Keratinocyte (primary cell): ENCODE results near the gene SCAMP1. TPM values are rescaled to one million over a fixed set of nuclear protein-coding genes. Genes with fewer than 3 reads are reported as not detected.

ENCODE experiments used
- DNase-seq: peaks from one replicate; pipeline ENCODE4 v3.0.0-alpha.2; 2011; ENCODE audit warnings: low read depth, missing footprints, low spot score
- FAIRE-seq: peaks from 2 replicates; lab custom pipeline; 2011; peaks lifted over from hg19 to GRCh38; lab: Jason Lieb, UNC
- H2AFZ ChIP-seq: 2 replicates; pipeline ENCODE4 v1.6.0; 2012; ENCODE audit warnings: low read length, control low read depth, inconsistent platforms; ENCODE audit not compliant: control insufficient read depth
- H3K27ac ChIP-seq: 2 replicates; pipeline ENCODE4 v1.5.1; 2011; ENCODE audit warnings: low read length; ENCODE audit not compliant: control insufficient read depth, insufficient read depth
- H3K27me3 ChIP-seq: 3 replicates; pipeline ENCODE4 v1.6.0; 2011; ENCODE audit warnings: low read length; ENCODE audit not compliant: control insufficient read depth, insufficient read depth; ENCODE audit errors: extremely low read depth
- H3K36me3 ChIP-seq, 2 experiments: 2 replicates in 1 of 2; 3 replicates in 1 of 2; pipeline ENCODE4 v1.5.1; 2011; ENCODE audit warnings: low read length in 2 of 2, mild to moderate bottlenecking in 1 of 2; ENCODE audit not compliant: control insufficient read depth in 2 of 2, insufficient read depth in 2 of 2; ENCODE audit errors: extremely low read depth in 1 of 2
- H3K4me1 ChIP-seq: 3 replicates; pipeline ENCODE4 v1.5.1; 2011; ENCODE audit warnings: low read length; ENCODE audit not compliant: control insufficient read depth, insufficient read depth; ENCODE audit errors: extremely low read depth
- H3K4me2 ChIP-seq: 3 replicates; pipeline ENCODE4 v1.6.0; 2011; ENCODE audit warnings: low read depth, low read length; ENCODE audit not compliant: control insufficient read depth, insufficient read depth; ENCODE audit errors: extremely low read depth
- H3K4me3 ChIP-seq, 3 experiments: fragments of 200-600 bp in 1 of 3; sonication (generic) in 1 of 3; 2 replicates in 2 of 3; 3 replicates in 1 of 3; pipeline ENCODE4 v1.5.1; 2011 to 2016; ENCODE audit warnings: low read length in 3 of 3, mild to moderate bottlenecking in 3 of 3, control low read depth in 2 of 3, inconsistent platforms in 1 of 3, low read depth in 1 of 3, mixed read lengths in 1 of 3, mixed run types in 1 of 3, moderate library complexity in 1 of 3; ENCODE audit not compliant: control insufficient read depth in 2 of 3, insufficient read depth in 2 of 3; ENCODE audit errors: extremely low read depth in 1 of 3
- H3K79me2 ChIP-seq: 2 replicates; pipeline ENCODE4 v1.6.0; 2012; ENCODE audit warnings: low read length; ENCODE audit not compliant: control insufficient read depth, insufficient read depth
- H3K9ac ChIP-seq: 3 replicates; pipeline ENCODE4 v1.6.0; 2011; ENCODE audit warnings: low read length; ENCODE audit not compliant: control insufficient read depth, insufficient read depth; ENCODE audit errors: extremely low read depth
- H3K9me1 ChIP-seq: 3 replicates; pipeline ENCODE4 v1.6.0; 2011; ENCODE audit warnings: low read length; ENCODE audit not compliant: control insufficient read depth, insufficient read depth; ENCODE audit errors: extremely low read depth
- H3K9me3 ChIP-seq: 2 replicates; pipeline ENCODE4 v1.5.1; 2012; ENCODE audit warnings: low read depth, low read length; ENCODE audit not compliant: control insufficient read depth
- H4K20me1 ChIP-seq: 3 replicates; pipeline ENCODE4 v1.6.0; 2011; ENCODE audit warnings: low read length; ENCODE audit not compliant: control insufficient read depth, insufficient read depth; ENCODE audit errors: extremely low read depth
- EZH2 ChIP-seq: IDR thresholded peaks from one replicate; pipeline ENCODE4 v1.6.1; 2012; ENCODE audit warnings: inconsistent platforms, mild to moderate bottlenecking, low read length, moderate library complexity
- dilution Hi-C: fragments of 300-500 bp; cut with MboI; formaldehyde crosslinking; loops from one replicate; pipeline ENCODE4 v1.7.0; 2020; ENCODE audit warnings: low sequenced_read_pairs; ENCODE audit not compliant: extremely low pct_ligation_motif_present
- polyA plus RNA-seq, 5 experiments: library from polyadenylated mRNA; depleted of rRNA in 3 of 5; stranded (reverse) in 3 of 5; stranded (forward) in 1 of 5; unstranded in 1 of 5; fragments of >200 nt; gene quantifications; 1 replicate in 1 of 5; 2 replicates in 3 of 5; 3 replicates in 1 of 5; pipeline versions ENCODE4 v1.2.1 to v1.2.3, GENCODE V29; 2011 to 2012; ENCODE audit warnings: missing spikeins in 2 of 5, low read depth in 1 of 5, low replicate concordance in 1 of 5
- TF ChIP-seq, protein P1 (sequence below), 3 experiments: IDR thresholded peaks in 1 of 3; conservative IDR thresholded peaks in 1 of 3; optimal IDR thresholded peaks in 1 of 3; 2 replicates in 2 of 3; 3 replicates in 1 of 3; pipeline versions ENCODE3 to v1.5.1; 2011; ENCODE audit warnings: low read length in 3 of 3, mild to moderate bottlenecking in 3 of 3, moderate library complexity in 2 of 3, control low read depth in 1 of 3, inconsistent platforms in 1 of 3; ENCODE audit not compliant: insufficient read depth in 2 of 3; ENCODE audit errors: extremely low read depth in 1 of 3

The SCAMP1 gene
- polyA plus RNA-seq, 1 donor (not counting 4 experiments of a cell fraction or from before 2014, with no cell fraction given), result 36.6 TPM

DNA sequence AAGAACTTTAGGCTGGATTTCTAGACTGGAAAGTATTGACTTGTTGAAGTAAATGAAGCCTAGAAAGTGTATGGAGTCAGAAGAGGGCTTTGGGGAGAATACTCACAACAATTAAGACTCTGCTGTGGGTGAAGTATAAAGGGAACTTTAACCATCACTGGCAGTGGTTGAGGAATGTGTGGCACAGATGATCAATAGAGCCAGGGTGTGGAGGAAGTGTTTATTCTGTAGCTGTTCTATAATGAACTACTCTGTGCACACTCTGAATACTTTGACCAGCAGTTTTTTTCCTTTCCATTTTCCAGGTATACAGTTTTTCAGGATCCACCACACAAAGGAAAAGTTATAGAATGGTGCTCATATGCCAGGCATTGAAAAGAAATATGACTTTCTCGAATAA, 106.7 kb downstream of the SCAMP1 start:
- no peaks in the 10 kb centered on the region for H3K36me3 ChIP-seq
- no peak overlapping the region for H3K27ac ChIP-seq
- H4K20me1 ChIP-seq, result no peaks in the 10 kb centered on the region
- DNase-seq (no peak), FAIRE-seq (no peak)
- H2AFZ ChIP-seq, result no peak overlapping the region
- no peak for TF ChIP-seq EZH2
- TF ChIP-seq, protein P1, sequence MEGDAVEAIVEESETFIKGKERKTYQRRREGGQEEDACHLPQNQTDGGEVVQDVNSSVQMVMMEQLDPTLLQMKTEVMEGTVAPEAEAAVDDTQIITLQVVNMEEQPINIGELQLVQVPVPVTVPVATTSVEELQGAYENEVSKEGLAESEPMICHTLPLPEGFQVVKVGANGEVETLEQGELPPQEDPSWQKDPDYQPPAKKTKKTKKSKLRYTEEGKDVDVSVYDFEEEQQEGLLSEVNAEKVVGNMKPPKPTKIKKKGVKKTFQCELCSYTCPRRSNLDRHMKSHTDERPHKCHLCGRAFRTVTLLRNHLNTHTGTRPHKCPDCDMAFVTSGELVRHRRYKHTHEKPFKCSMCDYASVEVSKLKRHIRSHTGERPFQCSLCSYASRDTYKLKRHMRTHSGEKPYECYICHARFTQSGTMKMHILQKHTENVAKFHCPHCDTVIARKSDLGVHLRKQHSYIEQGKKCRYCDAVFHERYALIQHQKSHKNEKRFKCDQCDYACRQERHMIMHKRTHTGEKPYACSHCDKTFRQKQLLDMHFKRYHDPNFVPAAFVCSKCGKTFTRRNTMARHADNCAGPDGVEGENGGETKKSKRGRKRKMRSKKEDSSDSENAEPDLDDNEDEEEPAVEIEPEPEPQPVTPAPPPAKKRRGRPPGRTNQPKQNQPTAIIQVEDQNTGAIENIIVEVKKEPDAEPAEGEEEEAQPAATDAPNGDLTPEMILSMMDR (optimal IDR thresholded peaks at IDR 0.05 in 1 of 3, IDR thresholded peaks at IDR 0.05 in 1 of 3, conservative IDR thresholded peaks at IDR 0.05 in 1 of 3; ENCODE audit: extremely low read depth in 1 of 3, insufficient read depth in 2 of 3, low read length in 3 of 3), result no peak
- no peaks in the 10 kb centered on the region for H3K79me2 ChIP-seq
- H3K4me3 ChIP-seq, result no peak overlapping the region
- no peaks in the 10 kb centered on the region for H3K4me1 ChIP-seq
- H3K9me1 ChIP-seq, result no peaks in the 10 kb centered on the region
- dilution Hi-C loops, result no loop called here
- H3K9ac ChIP-seq, result no peak overlapping the region
- no peaks in the 10 kb centered on the region for H3K9me3 ChIP-seq
- no peaks in the 10 kb centered on the region for H3K27me3 ChIP-seq
- no peak overlapping the region for H3K4me2 ChIP-seq

DNA sequence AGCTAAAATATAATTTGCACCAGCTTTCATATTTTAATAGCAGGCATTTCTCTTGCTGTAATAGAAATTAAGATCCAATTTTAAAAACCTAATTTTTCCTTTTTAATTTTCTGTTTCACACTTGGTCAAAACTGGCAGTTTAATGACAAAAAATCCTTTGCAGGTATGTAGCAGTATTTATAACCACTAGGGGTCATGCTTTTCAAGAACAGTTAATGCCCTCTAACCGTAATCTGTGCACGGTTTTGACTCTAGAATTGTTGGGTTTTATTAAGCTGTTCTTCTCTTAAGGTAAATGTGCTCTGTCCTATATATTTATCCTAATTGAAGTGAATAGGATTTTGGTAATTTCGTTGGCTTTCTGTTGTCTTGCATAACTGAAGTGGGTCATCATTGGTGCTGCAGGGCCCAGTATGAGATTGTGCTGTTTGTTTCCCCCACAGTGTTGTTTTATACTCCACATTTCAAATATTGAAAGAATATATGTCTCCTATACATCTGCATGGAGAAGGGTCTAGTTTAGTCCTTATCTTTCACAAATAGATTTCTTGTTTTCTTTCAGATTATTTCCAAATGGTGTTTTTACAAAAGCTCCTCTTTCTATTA, 107.4 kb downstream of the SCAMP1 start:
- DNase-seq (no peak), FAIRE-seq (no peak)
- H3K27me3 ChIP-seq, result no peaks in the 10 kb centered on the region
- H3K9ac ChIP-seq, result no peak overlapping the region
- no peak overlapping the region for H3K27ac ChIP-seq
- no peaks in the 10 kb centered on the region for H3K9me1 ChIP-seq
- H4K20me1 ChIP-seq, result no peaks in the 10 kb centered on the region
- H3K79me2 ChIP-seq, result no peaks in the 10 kb centered on the region
- H3K4me2 ChIP-seq, result no peak overlapping the region
- TF ChIP-seq, protein P1 (optimal IDR thresholded peaks at IDR 0.05 in 1 of 3, IDR thresholded peaks at IDR 0.05 in 1 of 3, conservative IDR thresholded peaks at IDR 0.05 in 1 of 3; ENCODE audit: extremely low read depth in 1 of 3, insufficient read depth in 2 of 3, low read length in 3 of 3), result peak in 2 of 3 experiments; percentile 51 to 60
- TF ChIP-seq EZH2, result no peak
- no peaks in the 10 kb centered on the region for H3K36me3 ChIP-seq
- dilution Hi-C loops, result no loop called here
- no peak overlapping the region for H3K4me3 ChIP-seq
- H3K9me3 ChIP-seq, result no peaks in the 10 kb centered on the region
- H2AFZ ChIP-seq, result no peak overlapping the region
- peaks cover 2% of the 10 kb centered on the region for H3K4me1 ChIP-seq
